PC-3 (cell line): ENCODE data around the gene SMYD3. TPM values are rescaled to one million over a fixed set of nuclear protein-coding genes. Genes with fewer than 3 reads are reported as not detected.

Experiments
- ATAC-seq: fragments of 200-7000 bp; cut with Tn5 transposase; 2 replicates; pipeline ENCODE4 v1.9.1; 2020; ENCODE audit warnings: mild to moderate bottlenecking, moderate library complexity
- BruUV-seq: library from RNA; stranded (reverse); fragments of 400-500 nt; replicated peaks from 2 replicates; lab custom pipeline; 2021; lab: Mats Ljungman, UMichigan
- CTCF ChIA-PET: fragments of 300-600 bp; sonication (Branson Sonifier 250); formaldehyde crosslinking; loops from one replicate; lab custom pipeline; 2022; ENCODE audit warnings: antibody characterized with exemption; lab: Charles Lee
- POLR2A ChIA-PET: fragments of 300-600 bp; sonication (Branson Sonifier 250); formaldehyde crosslinking; loops from one replicate; lab custom pipeline; 2022; ENCODE audit warnings: antibody characterized with exemption; ENCODE audit not compliant: unreplicated experiment; lab: Charles Lee
- DNase-seq: peaks from one replicate; pipeline ENCODE4 v3.0.0-alpha.2; 2015
- H2AFZ ChIP-seq: fragments of 300-600 bp; sonication (generic); 2 replicates; pipeline ENCODE4 v1.6.0; 2016; ENCODE audit warnings: antibody characterized with exemption, low read length
- H3F3A ChIP-seq: fragments of 300-600 bp; sonication (generic); one replicate; pipeline ENCODE4 v1.6.0; 2017; ENCODE audit warnings: antibody characterized with exemption, low read length, control low read depth, mild to moderate bottlenecking; ENCODE audit not compliant: unreplicated experiment
- H3K27ac ChIP-seq: fragments of 300-600 bp; sonication (generic); 2 replicates; pipeline ENCODE4 v1.5.1; 2016; ENCODE audit warnings: mild to moderate bottlenecking, low read length
- H3K27me3 ChIP-seq: fragments of 300-600 bp; sonication (generic); 2 replicates; pipeline ENCODE4 v1.6.1; 2016; ENCODE audit warnings: low read length, mixed read lengths
- H3K36me3 ChIP-seq: fragments of 300-600 bp; sonication (generic); 2 replicates; pipeline ENCODE4 v1.6.1; 2016; ENCODE audit warnings: low read depth, mixed run types, low read length, mixed read lengths
- H3K4me1 ChIP-seq: fragments of 300-600 bp; sonication (generic); 2 replicates; pipeline ENCODE4 v1.5.1; 2016; ENCODE audit warnings: low read length; ENCODE audit not compliant: insufficient read depth
- H3K4me2 ChIP-seq: fragments of 300-600 bp; sonication (generic); 2 replicates; pipeline ENCODE4 v1.6.0; 2016; ENCODE audit warnings: low read length
- H3K4me3 ChIP-seq: fragments of 300-600 bp; sonication (generic); 2 replicates; pipeline ENCODE4 v1.5.1; 2016; ENCODE audit warnings: mild to moderate bottlenecking, low read length, mixed read lengths
- H3K79me2 ChIP-seq: fragments of 300-600 bp; sonication (generic); 2 replicates; pipeline ENCODE4 v1.6.1; 2017; ENCODE audit warnings: low read length, mixed read lengths
- H3K9ac ChIP-seq: fragments of 300-600 bp; sonication (generic); 2 replicates; pipeline ENCODE4 v1.6.0; 2016; ENCODE audit warnings: mild to moderate bottlenecking, low read length
- H3K9me2 ChIP-seq: fragments of 300-600 bp; sonication (generic); replicated peaks from 2 replicates; pipeline ENCODE4 v1.6.1; 2016; ENCODE audit warnings: mixed run types, low read length, mixed read lengths
- H3K9me3 ChIP-seq: fragments of 300-600 bp; sonication (generic); 2 replicates; pipeline ENCODE4 v1.6.1; 2016; ENCODE audit warnings: low read length, mixed read lengths
- H4K20me1 ChIP-seq: fragments of 300-600 bp; sonication (generic); 2 replicates; pipeline ENCODE4 v1.6.1; 2016; ENCODE audit warnings: low read length, mixed read lengths
- EZH2 ChIP-seq: fragments of 300-600 bp; sonication (generic); IDR thresholded peaks from one replicate; pipeline ENCODE4 v1.6.1; 2017; ENCODE audit warnings: antibody characterized with exemption, mild to moderate bottlenecking, low read length; ENCODE audit not compliant: unreplicated experiment
- EZH2phosphoT487 ChIP-seq: fragments of 300-600 bp; sonication (generic); IDR thresholded peaks from 2 replicates; pipeline ENCODE4 v1.6.1; 2018; ENCODE audit warnings: mild to moderate bottlenecking, antibody characterized with exemption, low read length, borderline replicate concordance
- intact Hi-C: fragments of 100-400 bp; cut with micrococcal nuclease; formaldehyde crosslinking; loops from 2 replicates; pipeline ENCODE4 v1.9.0; 2023
- total RNA-seq: library from RNA; depleted of rRNA; stranded (reverse); fragments of >200 nt; gene quantifications from 2 replicates; pipeline ENCODE4 v1.2.3, GENCODE V29; 2014
- TF ChIP-seq, protein P1 (sequence below): fragments of 300-600 bp; sonication (generic); conservative IDR thresholded peaks from 2 replicates; pipeline ENCODE4 v1.5.1; 2017; ENCODE audit warnings: antibody characterized with exemption, low read depth, mild to moderate bottlenecking, low read length

The SMYD3 gene
- total RNA-seq, 1 experiment from 2014 or later, result 33.0 TPM

- Histone ChIP-seq H3K79me2 (no peaks in the 10 kb centered on the region), H3K36me3 (no peaks in the 10 kb centered on the region), H3K4me3 (no peak overlapping the region), H3K9me2 (no peaks in the 10 kb centered on the region), H4K20me1 (no peaks in the 10 kb centered on the region), H3F3A (no peaks in the 10 kb centered on the region), H3K27me3 (no peaks in the 10 kb centered on the region), H3K9me3 (no peaks in the 10 kb centered on the region), H3K27ac (no peak overlapping the region), H3K9ac (no peak overlapping the region), H3K4me1 (peaks cover 9% of the 10 kb centered on the region), H3K4me2 (no peak overlapping the region), H2AFZ (no peak overlapping the region)
- DNase-seq, result no peak
- no peak for ATAC-seq
- CTCF ChIA-PET, result no interaction called here
- TF ChIP-seq, protein P1, sequence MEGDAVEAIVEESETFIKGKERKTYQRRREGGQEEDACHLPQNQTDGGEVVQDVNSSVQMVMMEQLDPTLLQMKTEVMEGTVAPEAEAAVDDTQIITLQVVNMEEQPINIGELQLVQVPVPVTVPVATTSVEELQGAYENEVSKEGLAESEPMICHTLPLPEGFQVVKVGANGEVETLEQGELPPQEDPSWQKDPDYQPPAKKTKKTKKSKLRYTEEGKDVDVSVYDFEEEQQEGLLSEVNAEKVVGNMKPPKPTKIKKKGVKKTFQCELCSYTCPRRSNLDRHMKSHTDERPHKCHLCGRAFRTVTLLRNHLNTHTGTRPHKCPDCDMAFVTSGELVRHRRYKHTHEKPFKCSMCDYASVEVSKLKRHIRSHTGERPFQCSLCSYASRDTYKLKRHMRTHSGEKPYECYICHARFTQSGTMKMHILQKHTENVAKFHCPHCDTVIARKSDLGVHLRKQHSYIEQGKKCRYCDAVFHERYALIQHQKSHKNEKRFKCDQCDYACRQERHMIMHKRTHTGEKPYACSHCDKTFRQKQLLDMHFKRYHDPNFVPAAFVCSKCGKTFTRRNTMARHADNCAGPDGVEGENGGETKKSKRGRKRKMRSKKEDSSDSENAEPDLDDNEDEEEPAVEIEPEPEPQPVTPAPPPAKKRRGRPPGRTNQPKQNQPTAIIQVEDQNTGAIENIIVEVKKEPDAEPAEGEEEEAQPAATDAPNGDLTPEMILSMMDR, result no peak
- no peak for TF ChIP-seq EZH2
- no peak for TF ChIP-seq EZH2phosphoT487
- intact Hi-C loops, result no loop called here
- BruUV-seq, result no TSS peak
- POLR2A ChIA-PET, result interaction anchor here (0.6 kb wide), 1 partner anchor 38 kb away, joined by 4 read pairs; no protein-coding TSS in a partner anchor
Observed at GRCh38 chr1:245840971-245841370, 666.1 kb downstream of the SMYD3 start.

- Histone ChIP-seq H3F3A (no peaks in the 10 kb centered on the region), H3K9ac (no peak overlapping the region), H3K79me2 (no peaks in the 10 kb centered on the region), H2AFZ (no peak overlapping the region), H3K9me3 (no peaks in the 10 kb centered on the region), H3K4me3 (no peak overlapping the region), H3K36me3 (no peaks in the 10 kb centered on the region), H3K4me1 (peaks cover 9% of the 10 kb centered on the region), H3K4me2 (peak overlapping the region; percentile 5; the same call in 1 of the 2 replicates), H3K9me2 (no peaks in the 10 kb centered on the region), H3K27ac (no peak overlapping the region), H4K20me1 (no peaks in the 10 kb centered on the region), H3K27me3 (no peaks in the 10 kb centered on the region)
- intact Hi-C loops, result no loop called here
- CTCF ChIA-PET, result no interaction called here
- DNase-seq (peak; percentile 49), ATAC-seq (peak; percentile 33; the same call in 1 of the 2 replicates)
- no peak for TF ChIP-seq EZH2
- TF ChIP-seq EZH2phosphoT487, result no peak
- TF ChIP-seq, protein P1, result no peak
- BruUV-seq, result no TSS peak
- POLR2A ChIA-PET, result no interaction called here
Observed at GRCh38 chr1:245837718-245838117, 669.4 kb downstream of the SMYD3 start.

GRCh38 chr1:245835386-245835785, 671.7 kb downstream of the SMYD3 start:
- Histone ChIP-seq H3F3A (no peaks in the 10 kb centered on the region), H2AFZ (no peak overlapping the region)

More at GRCh38 chr1:245835386-245835785, 671.7 kb downstream of the SMYD3 start:
- H3K9me2 ChIP-seq, result no peaks in the 10 kb centered on the region
- peaks cover 9% of the 10 kb centered on the region for H3K4me1 ChIP-seq
- H3K4me3 ChIP-seq, result no peak overlapping the region
- TF ChIP-seq EZH2 (no peak), EZH2phosphoT487 (no peak)
- H3K27me3 ChIP-seq, result no peaks in the 10 kb centered on the region
- DNase-seq (no peak), ATAC-seq (no peak)
- H4K20me1 ChIP-seq, result no peaks in the 10 kb centered on the region
- no TSS peak for BruUV-seq
- no peak overlapping the region for H3K9ac ChIP-seq
- H3K27ac ChIP-seq, result no peak overlapping the region
- no peaks in the 10 kb centered on the region for H3K36me3 ChIP-seq
- ChIA-PET POLR2A (no interaction called here), CTCF (no interaction called here)
- H3K9me3 ChIP-seq, result no peaks in the 10 kb centered on the region
- H3K79me2 ChIP-seq, result no peaks in the 10 kb centered on the region
- no peak overlapping the region for H3K4me2 ChIP-seq
- intact Hi-C loops, result no loop called here
